HCT116 (cell line): Measurements from ENCODE around the gene MACROD1. TPM values are rescaled to one million over a fixed set of nuclear protein-coding genes. Genes with fewer than 3 reads are reported as not detected.

ENCODE experiments used
- ATAC-seq: fragments of 200-7000 bp; cut with Tn5 transposase; 2 replicates; pipeline ENCODE4 v1.9.1; 2020; ENCODE audit warnings: mild to moderate bottlenecking, moderate library complexity
- BruUV-seq: library from RNA; stranded (reverse); fragments of 400-500 nt; replicated peaks from 2 replicates; lab custom pipeline; 2021; lab: Mats Ljungman, UMichigan
- CTCF ChIA-PET: fragments of 300-600 bp; sonication (Branson Sonifier 250); formaldehyde crosslinking; loops from one replicate; lab custom pipeline; 2021; ENCODE audit warnings: antibody characterized with exemption; lab: Charles Lee
- POLR2A ChIA-PET: fragments of 300-600, 350-600 bp; sonication (Branson Sonifier 250); formaldehyde crosslinking; loops from one replicate; lab custom pipeline; 2021; ENCODE audit warnings: antibody characterized with exemption; lab: Charles Lee
- RAD21 ChIA-PET, 2 experiments: fragments of 300-600 bp; sonication (Branson Sonifier 250); formaldehyde crosslinking; loops; one replicate each; lab custom pipeline; 2023; ENCODE audit warnings: low total read pairs in 2 of 2; ENCODE audit not compliant: uncharacterized antibody in 2 of 2, unreplicated experiment in 2 of 2, low non-redundant PET in 1 of 2; lab: Charles Lee
- DNase-seq: peaks from one replicate; pipeline ENCODE4 v3.0.0-alpha.2; 2010; ENCODE audit warnings: low read depth, low spot score
- H2AFZ ChIP-seq: fragments of 200-600 bp; shearing (Covaris generic), sonication (generic); 2 replicates; pipeline ENCODE4 v1.6.1; 2017; ENCODE audit warnings: low read depth, mixed run types, mixed read lengths, antibody characterized with exemption, low read length; ENCODE audit not compliant: poor library complexity, severe bottlenecking
- H3K27ac ChIP-seq: 2 replicates; pipeline ENCODE4 v1.5.1; 2012; ENCODE audit warnings: low read depth, low read length
- H3K27me3 ChIP-seq: fragments of 200-600 bp; sonication (generic); 2 replicates; pipeline ENCODE4 v1.6.1; 2016; ENCODE audit warnings: mixed run types, low read length, mixed read lengths; ENCODE audit not compliant: insufficient read depth
- H3K36me3 ChIP-seq, 2 experiments: fragments of 200-500 bp in 1 of 2; fragments of 200-600 bp in 1 of 2; sonication (Bioruptor generic) in 1 of 2; sonication (generic) in 1 of 2; 2 replicates each; pipeline versions ENCODE4 v1.5.1 to v1.6.1; 2014 to 2016; ENCODE audit warnings: low read length in 2 of 2, inconsistent platforms in 1 of 2, mixed read lengths in 1 of 2, mixed run types in 1 of 2; ENCODE audit not compliant: insufficient read depth in 2 of 2, control insufficient read depth in 1 of 2
- H3K4me1 ChIP-seq, 2 experiments: fragments of 200-600 bp in 1 of 2; sonication (generic) in 1 of 2; 2 replicates each; pipeline versions ENCODE4 v1.5.1 to v1.6.1; 2012 to 2017; ENCODE audit warnings: low read length in 2 of 2, inconsistent platforms in 1 of 2, mild to moderate bottlenecking in 1 of 2, mixed read lengths in 1 of 2, mixed run types in 1 of 2, moderate library complexity in 1 of 2; ENCODE audit not compliant: insufficient read depth in 2 of 2, control insufficient read depth in 1 of 2
- H3K4me2 ChIP-seq: fragments of 200-600 bp; sonication (generic); 2 replicates; pipeline ENCODE4 v1.6.1; 2017; ENCODE audit warnings: mixed run types, low read length, mixed read lengths
- H3K4me3 ChIP-seq, 2 experiments: fragments of 200-600 bp in 1 of 2; sonication (generic) in 1 of 2; replicated peaks in 1 of 2; 2 replicates each; pipeline ENCODE4 v1.5.1; 2011 to 2016; ENCODE audit warnings: low read length in 2 of 2, control low read depth in 1 of 2, low read depth in 1 of 2, mild to moderate bottlenecking in 1 of 2, mixed read lengths in 1 of 2, mixed run types in 1 of 2
- H3K79me2 ChIP-seq: fragments of 200-600 bp; sonication (generic); 2 replicates; pipeline ENCODE4 v1.6.1; 2017; ENCODE audit warnings: mild to moderate bottlenecking, mixed run types, low read length, moderate library complexity, mixed read lengths; ENCODE audit not compliant: insufficient read depth
- H3K9ac ChIP-seq: fragments of 200-600 bp; sonication (generic); 2 replicates; pipeline ENCODE4 v1.6.1; 2016; ENCODE audit warnings: low read length, mixed read lengths
- H3K9me2 ChIP-seq: fragments of 200-600 bp; sonication (generic), shearing (Covaris generic); 2 replicates; pipeline ENCODE4 v1.6.1; 2017; ENCODE audit warnings: mixed run types, mild to moderate bottlenecking, moderate library complexity; ENCODE audit not compliant: insufficient read depth
- H3K9me3 ChIP-seq, 2 experiments: fragments of 200-500 bp in 1 of 2; fragments of 200-600 bp in 1 of 2; sonication (Bioruptor generic) in 1 of 2; sonication (generic) in 1 of 2; 2 replicates each; pipeline ENCODE4 v1.6.1; 2014 to 2017; ENCODE audit warnings: low read length in 2 of 2, mixed read lengths in 2 of 2, inconsistent platforms in 1 of 2, low read depth in 1 of 2, mild to moderate bottlenecking in 1 of 2, mixed run types in 1 of 2, moderate library complexity in 1 of 2; ENCODE audit not compliant: control insufficient read depth in 1 of 2, insufficient read depth in 1 of 2
- H4K20me1 ChIP-seq: fragments of 200-600 bp; sonication (generic), shearing (Covaris generic); 2 replicates; pipeline ENCODE4 v1.6.1; 2017; ENCODE audit warnings: mixed run types, mild to moderate bottlenecking, moderate library complexity; ENCODE audit not compliant: insufficient read depth
- CBX3 ChIP-seq: IDR thresholded peaks from 2 replicates; pipeline ENCODE4 v1.6.1; 2012; ENCODE audit warnings: low read depth
- EGR1 ChIP-seq: IDR thresholded peaks from 2 replicates; pipeline ENCODE4 v1.6.1; 2012; ENCODE audit warnings: low read depth
- EZH2 ChIP-seq: fragments of 200-600 bp; sonication (generic); IDR thresholded peaks from 2 replicates; pipeline ENCODE4 v1.6.1; 2017; ENCODE audit warnings: antibody characterized with exemption, mixed run types
- EZH2phosphoT487 ChIP-seq: fragments of 200-600 bp; IDR thresholded peaks from 2 replicates; pipeline ENCODE4 v1.6.1; 2018; ENCODE audit warnings: antibody characterized with exemption, borderline replicate concordance
- RAD21 ChIP-seq: IDR thresholded peaks from 2 replicates; pipeline ENCODE4 v1.6.1; 2012; ENCODE audit warnings: low read depth, mild to moderate bottlenecking
- SRF ChIP-seq: IDR thresholded peaks from 2 replicates; pipeline ENCODE4 v1.6.1; 2012; ENCODE audit warnings: low read depth
- YY1 ChIP-seq: IDR thresholded peaks from 2 replicates; pipeline ENCODE4 v1.6.1; 2011; ENCODE audit warnings: low read length, low read depth, moderate library complexity, mild to moderate bottlenecking; ENCODE audit not compliant: insufficient replicate concordance; ENCODE audit errors: extremely low read depth
- ZFX ChIP-seq: fragments of 450-650 bp; IDR thresholded peaks from 2 replicates; pipeline ENCODE4 v1.6.1; 2017
- ZNF274 ChIP-seq: fragments of 200-500 bp; sonication (Bioruptor generic); IDR thresholded peaks from 2 replicates; pipeline ENCODE4 v1.6.1; 2014; ENCODE audit warnings: mild to moderate bottlenecking, low read depth, low read length, inconsistent platforms
- intact Hi-C: fragments of 100-400 bp; cut with micrococcal nuclease; formaldehyde crosslinking; loops from 2 replicates; pipeline ENCODE4 v1.10.0; 2022
- total RNA-seq: library from RNA; stranded (reverse); gene quantifications from one replicate; pipeline ENCODE4 v1.2.1, GENCODE V29; 2021; ENCODE audit not compliant: unreplicated experiment
- TF ChIP-seq, protein P1 (sequence below), 3 experiments: fragments of 200-600 bp in 1 of 3; sonication (generic) in 1 of 3; IDR thresholded peaks in 2 of 3; conservative IDR thresholded peaks in 1 of 3; 2 replicates each; pipeline ENCODE4 v1.5.1; 2012 to 2017; ENCODE audit warnings: low read depth in 2 of 3, low read length in 2 of 3, antibody characterized with exemption in 1 of 3, borderline replicate concordance in 1 of 3, control low read depth in 1 of 3, mild to moderate bottlenecking in 1 of 3, mixed read lengths in 1 of 3, mixed run types in 1 of 3, moderate library complexity in 1 of 3; ENCODE audit not compliant: insufficient read depth in 1 of 3
- TF ChIP-seq, protein P2 (sequence below): IDR thresholded peaks from 2 replicates; pipeline ENCODE4 v1.6.1; 2012; ENCODE audit warnings: low read depth

Gene MACROD1
- total RNA-seq, 1 experiment from 2014 or later, result 61.1 TPM

DNA sequence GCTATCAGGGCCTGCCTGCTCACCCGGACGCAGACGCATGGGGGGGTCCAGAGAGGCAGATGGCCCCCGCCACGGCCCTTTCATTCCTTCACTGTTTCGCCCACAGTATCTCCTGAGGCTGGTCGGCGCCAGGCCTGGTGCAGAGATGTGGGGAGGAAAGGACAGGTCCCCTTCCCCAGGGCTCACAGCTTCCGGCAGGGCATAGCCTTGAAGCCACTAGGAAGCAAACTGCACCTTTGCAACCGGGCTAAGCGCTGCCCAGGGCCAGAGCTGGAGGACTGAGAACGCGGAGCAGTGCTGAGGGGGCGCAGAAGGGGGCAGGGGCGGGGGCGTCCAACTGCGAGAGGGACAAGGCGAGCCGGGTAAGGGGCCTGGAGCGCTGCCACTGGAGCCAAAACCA lies 150.4 kb downstream of the MACROD1 start:
- intact Hi-C loops, result no loop called here
- RAD21 ChIA-PET, result interaction anchor here in 1 of 2 experiments (0.6 kb wide), 1 partner anchor 8 kb away, joined by 3 read pairs; no protein-coding TSS in a partner anchor
- Histone ChIP-seq H3K27me3 (no peaks in the 10 kb centered on the region), H2AFZ (no peak overlapping the region), H3K27ac (no peak overlapping the region), H3K4me1 (no peaks in the 10 kb centered on the region), H3K4me2 (no peak overlapping the region), H3K36me3 (no peaks in the 10 kb centered on the region; a peak in 1 of 4 replicates), H3K4me3 (no peak overlapping the region), H3K9me3 (peaks cover 0 to 4% of the 10 kb centered on the region in 2 experiments; a peak in 1 of 4 replicates), H4K20me1 (no peaks in the 10 kb centered on the region), H3K79me2 (no peaks in the 10 kb centered on the region), H3K9me2 (no peaks in the 10 kb centered on the region), H3K9ac (no peak overlapping the region)
- TF ChIP-seq, protein P1, sequence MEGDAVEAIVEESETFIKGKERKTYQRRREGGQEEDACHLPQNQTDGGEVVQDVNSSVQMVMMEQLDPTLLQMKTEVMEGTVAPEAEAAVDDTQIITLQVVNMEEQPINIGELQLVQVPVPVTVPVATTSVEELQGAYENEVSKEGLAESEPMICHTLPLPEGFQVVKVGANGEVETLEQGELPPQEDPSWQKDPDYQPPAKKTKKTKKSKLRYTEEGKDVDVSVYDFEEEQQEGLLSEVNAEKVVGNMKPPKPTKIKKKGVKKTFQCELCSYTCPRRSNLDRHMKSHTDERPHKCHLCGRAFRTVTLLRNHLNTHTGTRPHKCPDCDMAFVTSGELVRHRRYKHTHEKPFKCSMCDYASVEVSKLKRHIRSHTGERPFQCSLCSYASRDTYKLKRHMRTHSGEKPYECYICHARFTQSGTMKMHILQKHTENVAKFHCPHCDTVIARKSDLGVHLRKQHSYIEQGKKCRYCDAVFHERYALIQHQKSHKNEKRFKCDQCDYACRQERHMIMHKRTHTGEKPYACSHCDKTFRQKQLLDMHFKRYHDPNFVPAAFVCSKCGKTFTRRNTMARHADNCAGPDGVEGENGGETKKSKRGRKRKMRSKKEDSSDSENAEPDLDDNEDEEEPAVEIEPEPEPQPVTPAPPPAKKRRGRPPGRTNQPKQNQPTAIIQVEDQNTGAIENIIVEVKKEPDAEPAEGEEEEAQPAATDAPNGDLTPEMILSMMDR (IDR thresholded peaks at IDR 0.05 in 2 of 3, conservative IDR thresholded peaks at IDR 0.05 in 1 of 3; ENCODE audit: borderline replicate concordance in 1 of 3, insufficient read depth in 1 of 3, low read depth in 2 of 3, low read length in 2 of 3), result no peak
- TF ChIP-seq EZH2phosphoT487 (no peak), YY1 (no peak), CBX3 (no peak), ZNF274 (no peak), EZH2 (no peak), RAD21 (no peak), ZFX (no peak), SRF (no peak), EGR1 (no peak)
- TF ChIP-seq, protein P2, sequence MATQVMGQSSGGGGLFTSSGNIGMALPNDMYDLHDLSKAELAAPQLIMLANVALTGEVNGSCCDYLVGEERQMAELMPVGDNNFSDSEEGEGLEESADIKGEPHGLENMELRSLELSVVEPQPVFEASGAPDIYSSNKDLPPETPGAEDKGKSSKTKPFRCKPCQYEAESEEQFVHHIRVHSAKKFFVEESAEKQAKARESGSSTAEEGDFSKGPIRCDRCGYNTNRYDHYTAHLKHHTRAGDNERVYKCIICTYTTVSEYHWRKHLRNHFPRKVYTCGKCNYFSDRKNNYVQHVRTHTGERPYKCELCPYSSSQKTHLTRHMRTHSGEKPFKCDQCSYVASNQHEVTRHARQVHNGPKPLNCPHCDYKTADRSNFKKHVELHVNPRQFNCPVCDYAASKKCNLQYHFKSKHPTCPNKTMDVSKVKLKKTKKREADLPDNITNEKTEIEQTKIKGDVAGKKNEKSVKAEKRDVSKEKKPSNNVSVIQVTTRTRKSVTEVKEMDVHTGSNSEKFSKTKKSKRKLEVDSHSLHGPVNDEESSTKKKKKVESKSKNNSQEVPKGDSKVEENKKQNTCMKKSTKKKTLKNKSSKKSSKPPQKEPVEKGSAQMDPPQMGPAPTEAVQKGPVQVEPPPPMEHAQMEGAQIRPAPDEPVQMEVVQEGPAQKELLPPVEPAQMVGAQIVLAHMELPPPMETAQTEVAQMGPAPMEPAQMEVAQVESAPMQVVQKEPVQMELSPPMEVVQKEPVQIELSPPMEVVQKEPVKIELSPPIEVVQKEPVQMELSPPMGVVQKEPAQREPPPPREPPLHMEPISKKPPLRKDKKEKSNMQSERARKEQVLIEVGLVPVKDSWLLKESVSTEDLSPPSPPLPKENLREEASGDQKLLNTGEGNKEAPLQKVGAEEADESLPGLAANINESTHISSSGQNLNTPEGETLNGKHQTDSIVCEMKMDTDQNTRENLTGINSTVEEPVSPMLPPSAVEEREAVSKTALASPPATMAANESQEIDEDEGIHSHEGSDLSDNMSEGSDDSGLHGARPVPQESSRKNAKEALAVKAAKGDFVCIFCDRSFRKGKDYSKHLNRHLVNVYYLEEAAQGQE, result no peak
- DNase-seq, result no peak
- BruUV-seq, result no TSS peak
- CTCF ChIA-PET, result no interaction called here
- POLR2A ChIA-PET, result interaction anchor here (1.6 kb wide), 1 partner anchor 8 kb away, joined by 10 read pairs; no protein-coding TSS in a partner anchor
- ATAC-seq, result no peak
